RCC 7860 (cell line): ENCODE data around the gene SNX27.
"Not testable (repeated sequence)": the region's sequence is repeated elsewhere in the genome, so short reads cannot be mapped to it uniquely, and the experiment has no call there.

Source experiments
- DNase-seq: peaks from one replicate; pipeline ENCODE4 v3.0.0-alpha.2; 2015; ENCODE audit warnings: low spot score
- FAIRE-seq: peaks from 2 replicates; lab custom pipeline; 2012; peaks lifted over from hg19 to GRCh38; lab: Jason Lieb, UNC

The SNX27 gene

GRCh38 chr1:151635479-151636072, 23.7 kb downstream of the SNX27 start:
- no peak for DNase-seq
- no peak for FAIRE-seq

GRCh38 chr1:151638074-151638775, 26.4 kb downstream of the SNX27 start:
- FAIRE-seq (no peak), DNase-seq (no peak)

GRCh38 chr1:151638812-151639211, 27.0 kb downstream of the SNX27 start:
- DNase-seq = no peak
- no peak for FAIRE-seq

GRCh38 chr1:151639466-151639865, 27.6 kb downstream of the SNX27 start:
- DNase-seq (peak; percentile 62), FAIRE-seq (peak; percentile 79)

- FAIRE-seq (no peak), DNase-seq (no peak)
These were observed 29.4 kb downstream of the SNX27 start for GRCh38 chr1:151641229-151641628.

GRCh38 chr1:151643085-151643484, 31.2 kb downstream of the SNX27 start:
- DNase-seq, FAIRE-seq: not testable (repeated sequence)

GRCh38 chr1:151644001-151644400, 32.2 kb downstream of the SNX27 start:
- FAIRE-seq (no peak), DNase-seq (no peak)

GRCh38 chr1:151653397-151653796, 41.5 kb downstream of the SNX27 start:
- DNase-seq (no peak), FAIRE-seq (no peak)

GRCh38 chr1:151655371-151655770, 43.5 kb downstream of the SNX27 start:
- DNase-seq (no peak), FAIRE-seq (no peak)

GRCh38 chr1:151661751-151662150, 49.9 kb downstream of the SNX27 start:
- DNase-seq (no peak), FAIRE-seq (no peak)

- no peak for FAIRE-seq
These were observed 56.2 kb downstream of the SNX27 start for GRCh38 chr1:151668090-151668489.

GRCh38 chr1:151670036-151670675, 58.3 kb downstream of the SNX27 start:
- not testable (repeated sequence) for FAIRE-seq

More at GRCh38 chr1:151668090-151668489, 56.2 kb downstream of the SNX27 start:
- no peak for DNase-seq

GRCh38 chr1:151673407-151673806, 61.6 kb downstream of the SNX27 start:
- no peak for FAIRE-seq
- DNase-seq = no peak

More at GRCh38 chr1:151670036-151670675, 58.3 kb downstream of the SNX27 start:
- DNase-seq = not testable (repeated sequence)

GRCh38 chr1:151680391-151680790, 68.5 kb downstream of the SNX27 start:
- peak; percentile 26 for DNase-seq
- FAIRE-seq = no peak

- FAIRE-seq (peak; percentile 95), DNase-seq (peak; percentile 90)
These were observed 69.0 kb downstream of the SNX27 start for GRCh38 chr1:151680826-151681225.

GRCh38 chr1:151681923-151682322, 70.1 kb downstream of the SNX27 start:
- FAIRE-seq = no peak

GRCh38 chr1:151682901-151683300, 71.1 kb downstream of the SNX27 start:
- not testable (repeated sequence) for FAIRE-seq, DNase-seq

More at GRCh38 chr1:151681923-151682322, 70.1 kb downstream of the SNX27 start:
- no peak for DNase-seq

GRCh38 chr1:151684128-151684527, 72.3 kb downstream of the SNX27 start:
- DNase-seq (no peak), FAIRE-seq (no peak)

GRCh38 chr1:151686561-151686960, 74.7 kb downstream of the SNX27 start:
- DNase-seq (no peak), FAIRE-seq (no peak)

- no peak for FAIRE-seq
- DNase-seq = no peak
These were observed 77.6 kb downstream of the SNX27 start for GRCh38 chr1:151689494-151689893.

GRCh38 chr1:151692226-151692625, 80.4 kb downstream of the SNX27 start:
- FAIRE-seq (no peak), DNase-seq (no peak)
